K562 (cell line): ENCODE measurements around the gene PLA2G2C. TPM values are rescaled to one million over a fixed set of nuclear protein-coding genes. Genes with fewer than 3 reads are reported as not detected.
A peak's percentile ranks its signal among the peaks of the same experiment; 100 is the strongest.

Experiments used
- BMI1 ChIP-seq: fragments of 150-350 bp; IDR thresholded peaks from 2 replicates; pipeline ENCODE4 v1.6.1; 2014; ENCODE audit warnings: low read length
- BRF1 ChIP-seq: IDR thresholded peaks from 3 replicates; pipeline ENCODE4 v1.6.1; 2011; ENCODE audit warnings: borderline replicate concordance, mild to moderate bottlenecking; ENCODE audit not compliant: insufficient read length; ENCODE audit errors: extremely low read depth
- CBFB ChIP-seq: sonication (generic); formaldehyde crosslinking; IDR thresholded peaks from 2 replicates; pipeline ENCODE4 v1.4.0; 2020; ENCODE audit warnings: mild to moderate bottlenecking, missing genetic modification reagents
- CBX1 ChIP-seq: sonication (generic); IDR thresholded peaks from 2 replicates; pipeline ENCODE4 v1.6.1; 2016; ENCODE audit warnings: antibody characterized with exemption, low read depth, mild to moderate bottlenecking
- CHD2 ChIP-seq: IDR thresholded peaks from 2 replicates; pipeline ENCODE4 v1.6.1; 2011; ENCODE audit warnings: low read depth, low read length
- CREB1 ChIP-seq, 2 experiments: sonication (generic) in 1 of 2; formaldehyde crosslinking in 1 of 2; IDR thresholded peaks; 2 replicates each; pipeline versions ENCODE4 v1.6.1 to v1.8.0; 2012 to 2022; ENCODE audit warnings: inconsistent platforms in 1 of 2, mild to moderate bottlenecking in 1 of 2, missing genetic modification reagents in 1 of 2, moderate library complexity in 1 of 2
- ERF ChIP-seq: fragments of 450-650 bp; formaldehyde crosslinking; IDR thresholded peaks from 2 replicates; pipeline ENCODE4 v1.4.0; 2020; ENCODE audit warnings: mild to moderate bottlenecking, mixed read lengths
- ESRRB ChIP-seq: fragments of 250-450 bp; sonication (Bioruptor Pico); IDR thresholded peaks from 2 replicates; pipeline ENCODE4 v1.5.0; 2020; ENCODE audit warnings: mild to moderate bottlenecking, moderate library complexity, borderline replicate concordance
- FOXA3 ChIP-seq, 2 experiments: fragments of 450-650 bp in 1 of 2; sonication (generic) in 1 of 2; formaldehyde crosslinking; IDR thresholded peaks in 1 of 2; conservative IDR thresholded peaks in 1 of 2; 2 replicates each; pipeline versions ENCODE4 v1.4.0 to v1.8.0; 2020 to 2022; ENCODE audit warnings: mild to moderate bottlenecking in 2 of 2, missing genetic modification reagents in 1 of 2
- HDAC3 ChIP-seq: fragments of 450-650 bp; IDR thresholded peaks from 2 replicates; pipeline ENCODE4 v1.6.1; 2018; ENCODE audit warnings: borderline replicate concordance, mild to moderate bottlenecking, moderate library complexity; ENCODE audit not compliant: partially characterized antibody
- HSF4 ChIP-seq: fragments of 250-450 bp; sonication (Bioruptor Pico); IDR thresholded peaks from 2 replicates; pipeline ENCODE4 v2.1.2; 2022; ENCODE audit warnings: mild to moderate bottlenecking, moderate library complexity, borderline replicate concordance
- KLF16 ChIP-seq: IDR thresholded peaks from 2 replicates; pipeline ENCODE4 v1.6.1; 2016; ENCODE audit warnings: antibody characterized with exemption
- NCOA1 ChIP-seq: fragments of 450-650 bp; IDR thresholded peaks from 2 replicates; pipeline ENCODE4 v1.6.1; 2016; ENCODE audit warnings: low read depth
- NR3C1 ChIP-seq: sonication (generic); formaldehyde crosslinking; IDR thresholded peaks from 2 replicates; pipeline ENCODE4 v1.8.1; 2022; ENCODE audit warnings: missing genetic modification reagents
- OTX1 ChIP-seq: fragments of 450-650 bp; formaldehyde crosslinking; IDR thresholded peaks from 2 replicates; pipeline ENCODE4 v1.4.0; 2022; ENCODE audit warnings: mild to moderate bottlenecking
- RB1 ChIP-seq: fragments of 450-650 bp; IDR thresholded peaks from 2 replicates; pipeline ENCODE4 v1.6.1; 2017; ENCODE audit warnings: low read depth, mild to moderate bottlenecking
- RFX7 ChIP-seq: fragments of 250-450 bp; sonication (Bioruptor Pico); IDR thresholded peaks from 2 replicates; pipeline ENCODE4 v1.5.1; 2021; ENCODE audit warnings: mild to moderate bottlenecking
- SIN3A ChIP-seq, 2 experiments: fragments of 150-350 bp in 1 of 2; IDR thresholded peaks; 2 replicates each; pipeline ENCODE4 v1.6.1; 2011 to 2016; ENCODE audit warnings: borderline replicate concordance in 2 of 2, low read depth in 2 of 2, low read length in 2 of 2, mild to moderate bottlenecking in 2 of 2, moderate library complexity in 2 of 2; ENCODE audit not compliant: control insufficient read depth in 1 of 2
- SMC3 ChIP-seq: conservative IDR thresholded peaks from 2 replicates; pipeline ENCODE4 v1.6.1; 2011; ENCODE audit warnings: low read depth, low read length, improper control_type of control experiment; ENCODE audit not compliant: insufficient read depth
- SRSF7 ChIP-seq: fragments of 200-400 bp; formaldehyde crosslinking; optimal IDR thresholded peaks from 2 replicates; pipeline ENCODE3; 2017; ENCODE audit warnings: mild to moderate bottlenecking, low read depth, low read length
- TAF9B ChIP-seq: fragments of 450-650 bp; IDR thresholded peaks from 2 replicates; pipeline ENCODE4 v1.6.1; 2018; ENCODE audit warnings: mild to moderate bottlenecking; ENCODE audit not compliant: partially characterized antibody
- TGIF2 ChIP-seq: sonication (generic); formaldehyde crosslinking; IDR thresholded peaks from 2 replicates; pipeline ENCODE4 v1.8.1; 2022; ENCODE audit warnings: mild to moderate bottlenecking, missing genetic modification reagents, moderate library complexity
- U2AF2 ChIP-seq: fragments of 200-400 bp; formaldehyde crosslinking; optimal IDR thresholded peaks from 2 replicates; pipeline ENCODE3; 2017; ENCODE audit warnings: low read depth, mild to moderate bottlenecking, low read length
- ZC3H8 ChIP-seq: fragments of 450-650 bp; IDR thresholded peaks from 2 replicates; pipeline ENCODE4 v1.6.1; 2017
- ZNF175 ChIP-seq: fragments of 200-800 bp; sonication (Bioruptor generic); IDR thresholded peaks from 2 replicates; pipeline ENCODE4 v1.6.1; 2016; ENCODE audit warnings: low read depth, mild to moderate bottlenecking, missing genetic modification characterization, missing compliant biosample characterization
- ZNF398 ChIP-seq: fragments of 250-450 bp; sonication (Bioruptor Pico); IDR thresholded peaks from 2 replicates; pipeline ENCODE4 v1.8.0; 2021; ENCODE audit warnings: moderate library complexity, mild to moderate bottlenecking, inconsistent platforms
- ZNF707 ChIP-seq: fragments of 250-450 bp; sonication (Bioruptor Pico); conservative IDR thresholded peaks from 2 replicates; pipeline ENCODE4 v1.8.0; 2022; ENCODE audit warnings: inconsistent platforms, mild to moderate bottlenecking, moderate library complexity
- polyA plus RNA-seq, 8 experiments: library from polyadenylated mRNA; depleted of rRNA in 4 of 8; stranded (reverse) in 5 of 8; unstranded in 3 of 8; fragments of >200 nt; fragmentation: Nextera tagmentation in 2 of 8; fragmentation: Illumina TruSeq in 1 of 8; extraction: Ambion mirVana in 2 of 8; extraction: Trizol in 1 of 8; gene quantifications; 2 replicates each; pipeline versions ENCODE4 v1.2.1 to v1.2.3, GENCODE V29; 2011 to 2014; ENCODE audit warnings: inconsistent platforms in 1 of 8, missing spikeins in 1 of 8
- total RNA-seq, 7 experiments: library from RNA; depleted of rRNA in 6 of 7; stranded (reverse); fragments of >200 nt in 6 of 7; fragmentation: Illumina TruSeq in 2 of 7; extraction: Trizol in 2 of 7; gene quantifications; 2 replicates each; pipeline versions ENCODE4 v1.2.1 to v1.2.3, GENCODE V29; 2011 to 2021; ENCODE audit warnings: low replicate concordance in 1 of 7
- TF ChIP-seq, protein P1 (sequence below): fragments of 200-800 bp; sonication (Bioruptor generic); IDR thresholded peaks from 2 replicates; pipeline ENCODE4 v1.6.1; 2017; ENCODE audit warnings: missing genetic modification characterization, missing compliant biosample characterization

PLA2G2C gene
- total and polyA plus RNA-seq, 9 of the 15 experiments (the other 6 are each of a cell fraction or from before 2014, with no cell fraction given): 0.14 to 0.49 (median 0.21) TPM

DNA sequence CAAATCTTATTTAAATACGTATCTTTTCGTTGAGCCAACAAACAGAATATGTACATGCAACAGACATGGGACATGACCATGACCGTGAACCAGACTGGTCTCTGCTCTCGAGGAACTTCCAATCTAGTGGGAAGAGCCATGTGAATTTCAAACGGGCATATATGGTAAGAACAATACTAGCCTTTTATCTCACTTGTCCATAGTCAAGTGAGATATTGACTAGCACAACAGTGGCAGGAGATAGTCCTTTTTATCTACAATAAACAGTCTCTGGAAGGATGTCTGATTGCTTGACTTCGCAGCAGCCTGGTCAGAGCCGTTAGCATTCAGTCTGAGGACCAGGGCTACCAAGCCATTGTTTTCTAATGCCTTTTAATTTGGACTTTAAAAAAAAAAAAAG lies 12.6 kb upstream of the PLA2G2C start (continued):
- TF ChIP-seq HSF4 (no peak; the same call in 1 of the 2 replicates), CHD2 (no peak), OTX1 (CRISPR knock-in tag) (no peak), SMC3 (no peak), BMI1 (no peak), HDAC3 (peak; percentile 84), RB1 (no peak), ESRRB (no peak), NR3C1 (no peak), TGIF2 (no peak), FOXA3 (CRISPR knock-in tag; conservative IDR thresholded peaks at IDR 0.05 in 1 of 2, IDR thresholded peaks at IDR 0.05 in 1 of 2) (peak in 1 of 2 experiments; percentile 73; a peak in 2 of 4 replicates), BRF1 (no peak), CBX1 (no peak; the same call in 1 of the 2 replicates), TAF9B (no peak), ZC3H8 (no peak), SRSF7 (no peak), KLF16 (peak; percentile 96), NCOA1 (peak; percentile 82; the same call in 1 of the 2 replicates), ZNF398 (CRISPR knock-in tag) (no peak), RFX7 (CRISPR knock-in tag) (no peak), SIN3A (IDR thresholded peaks at IDR 0.05; ENCODE audit: borderline replicate concordance in 2 of 2, control insufficient read depth in 1 of 2, low read depth in 2 of 2, low read length in 2 of 2) (no peak), U2AF2 (no peak), ZNF707 (CRISPR knock-in tag) (no peak), ERF (CRISPR knock-in tag) (no peak), CBFB (CRISPR knock-in tag) (no peak), ZNF175 (peak; percentile 71), CREB1 (IDR thresholded peaks at IDR 0.05) (no peak; the same call in 1 of the 2 replicates), CREB1 (CRISPR knock-in tag; IDR thresholded peaks at IDR 0.05) (no peak)
- TF ChIP-seq, protein P1, sequence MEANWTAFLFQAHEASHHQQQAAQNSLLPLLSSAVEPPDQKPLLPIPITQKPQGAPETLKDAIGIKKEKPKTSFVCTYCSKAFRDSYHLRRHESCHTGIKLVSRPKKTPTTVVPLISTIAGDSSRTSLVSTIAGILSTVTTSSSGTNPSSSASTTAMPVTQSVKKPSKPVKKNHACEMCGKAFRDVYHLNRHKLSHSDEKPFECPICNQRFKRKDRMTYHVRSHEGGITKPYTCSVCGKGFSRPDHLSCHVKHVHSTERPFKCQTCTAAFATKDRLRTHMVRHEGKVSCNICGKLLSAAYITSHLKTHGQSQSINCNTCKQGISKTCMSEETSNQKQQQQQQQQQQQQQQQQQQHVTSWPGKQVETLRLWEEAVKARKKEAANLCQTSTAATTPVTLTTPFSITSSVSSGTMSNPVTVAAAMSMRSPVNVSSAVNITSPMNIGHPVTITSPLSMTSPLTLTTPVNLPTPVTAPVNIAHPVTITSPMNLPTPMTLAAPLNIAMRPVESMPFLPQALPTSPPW: no peak
